ENCODE data around the gene RALGAPA2.

- no peak for TF ChIP-seq CTCF (IDR thresholded peaks at IDR 0.05; ENCODE audit: extremely low read depth in 1 of 2, insufficient read depth in 1 of 2, low read depth in 1 of 2, low read length in 2 of 2)
- no peak for TF ChIP-seq POLR2A (IDR thresholded peaks at IDR 0.05; ENCODE audit: low read depth, low read length)
- TF ChIP-seq FOS (IDR thresholded peaks at IDR 0.05; ENCODE audit: borderline replicate concordance, insufficient read depth, low read length) = no peak
- TF ChIP-seq EZH2 (IDR thresholded peaks at IDR 0.05; ENCODE audit: borderline replicate concordance, low read depth, low read length, severe bottlenecking) = no peak
- TF ChIP-seq, protein P1, sequence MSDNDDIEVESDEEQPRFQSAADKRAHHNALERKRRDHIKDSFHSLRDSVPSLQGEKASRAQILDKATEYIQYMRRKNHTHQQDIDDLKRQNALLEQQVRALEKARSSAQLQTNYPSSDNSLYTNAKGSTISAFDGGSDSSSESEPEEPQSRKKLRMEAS (IDR thresholded peaks at IDR 0.05; ENCODE audit: insufficient read depth, insufficient read length) = no peak
Measured at GRCh38 chr20:20463933-20464374, 248.5 kb downstream of the RALGAPA2 start.

All from endothelial cell of umbilical vein (primary cell).